Stimulated activated naive CD8-positive, alpha-beta T cell treated with anti-CD3 and anti-CD28 coated beads, Interleukin-15, amount 100 ng/mL, for 72 hours (primary cell): Measurements from ENCODE around the gene OBSCN.

Experiments used
- ATAC-seq: fragments of 150-1000 bp; cut with Tn5 transposase; 2 replicates; pipeline ENCODE4 v1.10.0; 2021; ENCODE audit warnings: mild to moderate bottlenecking, moderate library complexity
- DNase-seq, 2 donors: peaks; one replicate each; pipeline ENCODE4 v3.0.0; 2021 to 2022
- H3K27ac Mint-ChIP-seq, 2 donors: one replicate each; pipeline ENCODE4 v1.8.0; 2022; ENCODE audit warnings: mild to moderate bottlenecking in 2 of 2, mixed read lengths in 2 of 2, moderate library complexity in 2 of 2
- H3K27me3 Mint-ChIP-seq: one replicate; pipeline ENCODE4 v1.8.0; 2022; ENCODE audit warnings: mixed read lengths
- H3K4me1 Mint-ChIP-seq: one replicate; pipeline ENCODE4 v1.8.0; 2022; ENCODE audit warnings: mild to moderate bottlenecking, mixed read lengths
- H3K4me3 Mint-ChIP-seq, 2 donors: one replicate each; pipeline ENCODE4 v1.8.0; 2022; ENCODE audit warnings: mild to moderate bottlenecking in 2 of 2, mixed read lengths in 2 of 2, moderate library complexity in 1 of 2
- H3K9me3 Mint-ChIP-seq, 2 donors: one replicate each; pipeline ENCODE4 v1.8.0; 2022; ENCODE audit warnings: mixed read lengths in 2 of 2

Gene OBSCN

DNA sequence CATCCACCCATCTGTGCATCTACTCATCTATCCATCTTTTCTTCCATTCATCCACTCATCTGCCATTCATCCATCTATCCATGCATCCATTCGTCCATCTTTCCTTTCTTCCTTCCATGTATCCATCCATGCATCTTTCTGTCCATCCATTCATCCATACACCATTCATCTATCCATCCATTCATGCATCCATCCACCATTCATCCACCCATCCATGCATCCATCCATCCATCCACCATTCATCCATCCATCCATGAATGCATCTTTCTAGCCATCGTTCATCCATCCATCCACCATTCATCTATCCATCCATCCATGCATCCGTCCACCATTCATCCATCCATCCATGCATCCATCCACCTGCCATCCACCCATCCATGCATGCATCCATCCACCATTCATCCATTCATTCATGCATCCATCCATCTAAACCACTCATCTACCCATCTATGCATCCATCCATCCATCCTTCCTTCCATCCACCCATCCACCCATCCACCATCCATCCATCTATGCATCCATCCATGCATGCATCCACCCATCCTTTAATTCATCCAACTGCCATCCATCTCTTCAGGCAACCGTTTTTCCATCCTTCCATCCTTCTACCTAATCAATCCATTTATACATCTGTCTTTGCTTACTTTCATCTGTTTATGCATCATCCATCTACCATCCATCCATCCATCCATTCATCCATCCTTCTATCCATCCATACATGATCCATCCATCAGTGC is 111.7 kb downstream of the OBSCN start:
- H3K4me1 Mint-ChIP-seq, result no peaks in the 10 kb centered on the region

DNA sequence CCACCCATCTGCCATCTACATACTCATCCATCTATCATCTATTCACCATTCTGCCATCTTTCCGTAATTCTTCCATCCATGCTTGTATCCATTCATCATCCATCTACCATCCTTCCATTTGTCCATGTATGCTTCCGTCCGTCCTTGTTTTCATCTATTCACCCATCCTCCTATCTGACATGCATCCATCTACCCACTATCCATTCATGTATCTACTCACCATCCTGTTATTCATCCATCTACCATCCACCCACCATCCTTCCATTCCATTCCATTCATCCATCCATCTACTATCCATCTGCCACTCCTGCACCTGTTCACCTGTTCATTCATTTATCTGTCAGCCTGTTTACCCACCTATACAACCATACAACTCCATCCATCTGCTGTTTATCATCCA is 112.5 kb downstream of the OBSCN start:
- no peaks in the 10 kb centered on the region for H3K9me3 Mint-ChIP-seq
- no peaks in the 10 kb centered on the region for H3K27me3 Mint-ChIP-seq
- ATAC-seq (no peak), DNase-seq (no peak)
- no peak overlapping the region for H3K27ac Mint-ChIP-seq
- no peak overlapping the region for H3K4me3 Mint-ChIP-seq
- no peaks in the 10 kb centered on the region for H3K4me1 Mint-ChIP-seq

More for the DNA sequence above, 111.7 kb downstream of the OBSCN start:
- no peak overlapping the region for H3K4me3 Mint-ChIP-seq
- ATAC-seq (no peak), DNase-seq (no peak)
- no peaks in the 10 kb centered on the region for H3K9me3 Mint-ChIP-seq
- H3K27ac Mint-ChIP-seq, result no peak overlapping the region
- no peaks in the 10 kb centered on the region for H3K27me3 Mint-ChIP-seq

DNA sequence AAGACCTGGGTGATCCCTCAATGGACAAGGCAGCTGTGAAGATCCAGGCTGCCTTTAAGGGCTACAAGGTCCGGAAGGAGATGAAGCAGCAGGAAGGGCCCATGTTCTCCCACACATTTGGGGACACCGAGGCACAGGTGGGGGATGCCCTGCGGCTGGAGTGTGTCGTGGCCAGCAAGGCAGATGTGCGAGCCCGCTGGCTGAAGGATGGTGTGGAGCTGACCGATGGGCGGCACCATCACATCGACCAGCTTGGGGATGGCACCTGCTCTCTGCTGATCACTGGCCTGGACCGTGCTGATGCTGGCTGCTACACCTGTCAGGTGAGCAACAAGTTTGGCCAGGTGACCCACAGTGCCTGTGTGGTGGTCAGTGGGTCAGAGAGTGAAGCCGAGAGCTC is 113.6 kb downstream of the OBSCN start:
- DNase-seq (no peak), ATAC-seq (no peak)
- Mint-ChIP-seq H3K4me3 (no peak overlapping the region), H3K27ac (no peak overlapping the region), H3K27me3 (no peaks in the 10 kb centered on the region), H3K9me3 (no peaks in the 10 kb centered on the region), H3K4me1 (no peaks in the 10 kb centered on the region)

DNA sequence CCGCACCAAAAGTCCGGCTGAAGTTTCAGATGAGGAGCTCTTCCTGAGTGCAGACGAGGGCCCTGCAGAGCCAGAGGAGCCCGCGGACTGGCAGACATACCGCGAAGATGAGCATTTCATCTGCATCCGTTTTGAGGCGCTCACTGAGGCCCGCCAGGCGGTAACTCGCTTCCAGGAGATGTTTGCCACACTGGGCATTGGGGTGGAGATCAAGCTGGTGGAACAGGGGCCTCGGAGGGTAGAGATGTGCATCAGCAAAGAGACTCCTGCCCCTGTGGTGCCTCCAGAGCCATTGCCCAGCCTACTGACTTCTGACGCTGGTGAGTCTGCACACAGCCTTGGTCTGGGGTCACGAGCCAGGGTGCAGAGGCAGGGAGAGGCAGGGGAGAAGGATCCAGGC is 114.1 kb downstream of the OBSCN start:
- no peak overlapping the region for H3K4me3 Mint-ChIP-seq
- H3K27ac Mint-ChIP-seq, result no peak overlapping the region
- H3K4me1 Mint-ChIP-seq, result no peaks in the 10 kb centered on the region
- ATAC-seq, result no peak
- no peaks in the 10 kb centered on the region for H3K9me3 Mint-ChIP-seq
- no peak for DNase-seq
- H3K27me3 Mint-ChIP-seq, result no peaks in the 10 kb centered on the region

DNA sequence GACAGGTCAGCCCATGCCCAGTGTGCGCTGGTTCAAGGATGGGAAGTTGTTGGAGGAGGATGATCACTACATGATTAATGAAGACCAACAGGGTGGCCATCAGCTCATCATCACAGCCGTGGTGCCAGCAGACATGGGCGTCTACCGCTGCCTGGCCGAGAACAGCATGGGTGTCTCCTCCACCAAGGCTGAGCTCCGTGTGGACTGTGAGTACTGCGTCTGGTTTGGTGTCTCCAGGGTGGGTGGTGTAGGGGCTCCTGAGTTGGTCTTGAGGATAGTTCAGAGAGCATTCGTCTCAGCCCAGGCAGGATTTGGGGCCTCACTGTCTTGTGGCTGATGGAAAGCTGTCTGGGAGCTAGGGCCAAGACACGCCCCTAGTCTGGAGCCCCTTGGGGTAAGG is 115.6 kb downstream of the OBSCN start:
- H3K4me1 Mint-ChIP-seq, result no peaks in the 10 kb centered on the region
- no peak overlapping the region for H3K27ac Mint-ChIP-seq
- ATAC-seq, result no peak
- DNase-seq, result no peak
- H3K4me3 Mint-ChIP-seq, result no peak overlapping the region
- H3K9me3 Mint-ChIP-seq, result no peaks in the 10 kb centered on the region
- no peaks in the 10 kb centered on the region for H3K27me3 Mint-ChIP-seq

DNA sequence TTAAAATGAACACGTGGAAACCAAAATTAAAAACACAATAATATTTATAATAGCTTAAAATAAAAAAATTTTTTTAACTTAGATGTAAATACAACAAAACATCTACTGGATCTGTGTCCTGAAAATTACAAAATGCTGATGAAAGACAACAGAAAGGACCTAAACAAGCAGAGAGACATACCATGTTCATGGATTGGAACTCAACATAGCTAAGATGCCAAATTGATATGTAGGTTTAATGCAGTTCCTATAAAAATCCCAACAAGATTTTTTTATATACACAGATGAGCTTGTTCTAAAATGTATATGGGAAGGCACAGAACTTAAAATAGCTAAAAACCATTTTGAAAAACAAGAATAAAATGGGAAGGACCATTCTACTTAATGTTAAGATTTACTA is 117.4 kb downstream of the OBSCN start:
- ATAC-seq, result no peak
- no peak overlapping the region for H3K27ac Mint-ChIP-seq
- no peaks in the 10 kb centered on the region for H3K9me3 Mint-ChIP-seq
- no peaks in the 10 kb centered on the region for H3K4me1 Mint-ChIP-seq
- DNase-seq, result no peak
- H3K27me3 Mint-ChIP-seq, result no peaks in the 10 kb centered on the region
- no peak overlapping the region for H3K4me3 Mint-ChIP-seq

DNA sequence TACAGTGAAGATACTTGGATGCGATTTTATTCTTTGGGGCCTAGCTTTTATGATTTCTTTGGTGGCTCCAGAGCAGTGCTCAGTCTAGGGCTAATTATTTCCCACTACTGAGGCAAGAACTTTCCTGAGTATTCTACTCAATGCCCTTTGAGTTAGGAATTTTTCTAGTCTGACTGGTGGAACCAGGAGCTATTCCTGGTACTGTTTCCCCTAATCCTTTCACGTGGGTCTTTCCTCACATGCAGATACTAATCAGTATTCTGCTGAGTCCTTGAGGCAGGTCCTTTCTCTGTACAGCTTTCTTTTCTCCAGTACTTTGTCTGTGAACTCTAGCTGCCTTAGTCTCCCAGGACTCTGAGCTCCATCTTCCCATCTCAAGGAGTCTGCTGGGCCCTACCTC is 122.0 kb downstream of the OBSCN start:
- Mint-ChIP-seq H3K27ac (no peak overlapping the region), H3K27me3 (no peaks in the 10 kb centered on the region), H3K4me1 (no peaks in the 10 kb centered on the region), H3K9me3 (no peaks in the 10 kb centered on the region), H3K4me3 (no peak overlapping the region)
- DNase-seq (no peak), ATAC-seq (no peak)

DNA sequence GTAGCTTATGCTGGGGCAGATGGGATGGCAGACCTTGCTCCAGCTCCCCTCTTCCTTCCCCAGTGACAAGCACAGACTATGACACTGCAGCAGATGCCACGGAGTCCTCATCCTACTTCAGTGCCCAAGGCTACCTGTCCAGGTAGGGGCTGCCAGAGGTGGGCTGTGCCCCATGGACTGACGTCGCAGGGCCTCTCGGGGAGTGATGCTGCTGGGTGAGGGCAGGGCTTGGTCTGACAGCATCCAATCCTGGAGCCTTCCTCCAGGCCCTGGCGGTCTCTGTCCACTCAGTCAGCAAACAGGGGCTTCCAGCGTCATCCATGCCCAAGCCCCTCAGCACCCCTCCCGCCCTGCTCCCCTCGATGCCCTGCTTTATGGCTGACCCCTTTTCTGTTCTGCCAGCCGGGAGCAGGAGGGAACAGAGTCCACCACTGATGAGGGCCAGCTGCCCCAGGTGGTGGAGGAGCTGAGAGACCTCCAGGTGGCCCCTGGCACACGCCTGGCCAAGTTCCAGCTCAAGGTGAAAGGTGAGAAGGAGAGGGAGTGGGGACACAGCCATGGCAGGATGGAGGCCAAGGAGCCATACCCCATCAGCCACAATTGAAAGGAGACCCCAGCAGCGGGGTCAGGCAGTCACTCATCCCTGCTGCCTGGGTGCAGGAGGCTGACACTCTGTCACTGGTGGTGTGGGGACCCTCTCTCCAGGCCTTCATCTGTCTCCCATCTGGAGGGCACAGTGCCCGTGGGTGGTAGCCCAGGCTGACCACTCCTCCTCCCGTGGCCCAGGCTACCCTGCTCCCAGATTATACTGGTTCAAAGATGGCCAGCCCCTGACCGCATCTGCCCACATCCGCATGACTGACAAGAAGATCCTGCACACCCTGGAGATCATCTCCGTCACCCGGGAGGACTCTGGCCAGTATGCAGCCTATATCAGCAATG is 125.2 kb downstream of the OBSCN start:
- H3K27me3 Mint-ChIP-seq, result no peaks in the 10 kb centered on the region
- H3K4me3 Mint-ChIP-seq, result no peak overlapping the region
- no peaks in the 10 kb centered on the region for H3K9me3 Mint-ChIP-seq
- H3K27ac Mint-ChIP-seq, result peak overlapping the region in 1 of 2 donors; percentile 42
- peak in 1 of 2 donors; percentile 6 for DNase-seq
- no peaks in the 10 kb centered on the region for H3K4me1 Mint-ChIP-seq
- no peak for ATAC-seq

DNA sequence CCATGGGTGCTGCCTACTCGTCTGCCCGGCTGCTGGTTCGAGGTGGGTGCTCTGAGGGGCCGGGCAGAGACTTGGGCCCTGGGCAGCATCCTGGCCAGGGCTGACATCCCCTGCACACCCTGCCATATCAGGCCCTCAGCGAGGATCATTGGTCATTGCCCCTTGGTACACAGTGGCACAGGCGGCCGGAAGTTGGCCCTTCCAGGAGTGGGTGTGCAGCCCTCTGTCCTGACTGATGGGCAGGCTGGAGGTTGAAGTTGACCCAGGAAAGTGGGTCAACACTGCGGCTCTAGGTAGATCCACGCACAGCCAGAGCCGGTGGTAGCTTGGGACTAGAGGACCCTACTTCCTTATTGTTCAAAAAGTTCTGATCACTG is 125.9 kb downstream of the OBSCN start:
- Mint-ChIP-seq H3K4me1 (no peaks in the 10 kb centered on the region), H3K9me3 (no peaks in the 10 kb centered on the region), H3K4me3 (no peak overlapping the region), H3K27me3 (no peaks in the 10 kb centered on the region), H3K27ac (no peak overlapping the region)
- no peak for ATAC-seq
- no peak for DNase-seq

DNA sequence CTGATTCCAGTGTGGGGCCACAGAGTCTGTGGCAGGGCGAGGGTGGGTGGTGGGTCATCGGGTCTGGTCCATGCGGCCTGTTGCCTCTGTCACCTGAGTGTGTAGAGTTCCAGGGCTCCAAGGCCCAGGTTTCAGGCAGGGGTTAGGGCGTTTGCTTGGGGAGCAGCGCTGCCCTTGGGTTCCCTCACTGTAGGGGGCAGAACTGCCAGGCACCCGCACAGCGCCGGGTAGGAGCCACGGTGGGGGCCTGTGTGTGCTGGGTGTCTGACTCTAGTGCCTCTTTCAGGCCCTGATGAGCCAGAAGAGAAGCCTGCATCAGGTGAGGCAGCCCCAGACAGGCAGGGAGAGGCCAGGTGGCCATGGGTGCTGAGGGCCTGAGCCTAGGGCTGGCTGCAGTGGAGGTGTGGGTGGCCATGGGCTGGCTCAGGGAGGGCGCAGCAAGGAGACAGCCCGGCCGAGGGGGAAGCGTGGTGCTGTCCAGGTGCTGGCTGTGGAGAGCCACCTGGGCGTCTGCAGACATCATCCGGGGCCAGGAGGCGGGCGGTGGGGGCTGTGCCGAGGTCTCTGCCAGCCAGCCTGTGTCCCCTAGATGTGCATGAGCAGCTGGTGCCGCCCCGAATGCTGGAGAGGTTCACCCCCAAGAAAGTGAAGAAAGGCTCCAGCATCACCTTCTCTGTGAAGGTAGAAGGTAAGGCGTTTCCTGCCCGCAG is 126.5 kb downstream of the OBSCN start:
- no peaks in the 10 kb centered on the region for H3K4me1 Mint-ChIP-seq
- no peaks in the 10 kb centered on the region for H3K9me3 Mint-ChIP-seq
- no peak overlapping the region for H3K27ac Mint-ChIP-seq
- no peak for ATAC-seq
- no peaks in the 10 kb centered on the region for H3K27me3 Mint-ChIP-seq
- no peak overlapping the region for H3K4me3 Mint-ChIP-seq
- DNase-seq, result no peak

DNA sequence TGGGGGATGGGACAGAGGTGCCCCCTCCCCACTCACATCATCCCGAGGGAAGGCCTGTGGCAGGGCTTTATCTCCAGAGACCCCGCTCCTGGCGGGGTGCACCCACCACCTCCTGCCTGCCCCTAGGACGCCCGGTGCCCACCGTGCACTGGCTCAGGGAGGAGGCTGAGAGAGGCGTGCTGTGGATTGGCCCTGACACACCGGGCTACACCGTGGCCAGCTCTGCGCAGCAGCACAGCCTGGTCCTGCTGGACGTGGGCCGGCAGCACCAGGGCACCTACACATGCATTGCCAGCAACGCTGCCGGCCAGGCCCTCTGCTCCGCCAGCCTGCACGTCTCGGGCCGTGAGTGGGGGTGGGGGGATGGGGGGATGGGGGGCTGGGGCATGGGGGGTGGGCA is 127.1 kb downstream of the OBSCN start:
- Mint-ChIP-seq H3K4me3 (no peak overlapping the region), H3K27ac (no peak overlapping the region), H3K9me3 (no peaks in the 10 kb centered on the region), H3K27me3 (no peaks in the 10 kb centered on the region), H3K4me1 (peaks cover 4% of the 10 kb centered on the region)
- ATAC-seq (no peak), DNase-seq (no peak)

DNA sequence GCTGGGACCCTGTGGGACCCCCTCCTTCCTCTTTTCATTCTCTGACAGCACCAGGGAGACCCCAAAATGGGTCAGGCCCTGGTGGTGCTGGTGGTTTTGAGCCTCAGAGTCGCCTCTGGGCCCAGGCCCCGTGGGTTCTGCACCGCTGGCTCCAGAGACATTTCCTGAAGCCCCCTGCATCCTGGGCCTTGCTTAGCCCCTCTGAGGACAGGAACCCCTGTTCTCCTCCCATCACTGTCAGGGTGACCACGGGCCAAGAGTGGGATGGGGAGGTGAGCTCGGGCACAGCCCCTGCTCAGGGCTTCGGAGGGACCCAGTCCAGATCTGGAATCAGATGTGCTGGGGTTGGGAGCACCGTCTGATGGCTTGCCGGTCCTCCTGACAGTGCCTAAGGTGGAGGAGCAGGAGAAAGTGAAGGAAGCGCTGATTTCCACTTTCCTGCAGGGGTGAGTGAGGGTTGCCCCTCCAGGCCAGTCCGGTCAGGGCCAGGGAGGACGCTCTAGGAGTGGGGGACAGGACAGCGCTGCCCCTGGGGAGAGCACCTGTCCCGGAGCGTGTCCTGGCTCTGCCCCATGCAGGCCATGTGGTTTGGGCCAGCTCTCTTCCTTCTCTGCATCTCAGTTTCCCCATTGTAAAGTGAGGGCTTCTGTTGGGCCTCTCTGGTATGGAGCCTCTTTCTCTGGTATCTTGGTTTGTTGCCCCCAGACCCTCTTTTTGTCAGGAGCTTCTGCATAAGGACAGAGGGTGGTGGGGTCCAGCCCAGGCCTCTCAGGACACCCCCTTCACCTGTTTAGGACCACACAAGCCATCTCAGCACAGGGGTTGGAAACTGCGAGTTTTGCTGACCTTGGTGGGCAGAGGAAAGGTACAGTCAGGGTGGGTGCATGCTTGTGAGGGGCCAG is 127.8 kb downstream of the OBSCN start:
- DNase-seq, result no peak
- no peak for ATAC-seq
- Mint-ChIP-seq H3K27ac (peak overlapping the region in 1 of 2 donors; percentile 42), H3K9me3 (no peaks in the 10 kb centered on the region), H3K27me3 (no peaks in the 10 kb centered on the region), H3K4me1 (peaks cover 5% of the 10 kb centered on the region), H3K4me3 (no peak overlapping the region)

DNA sequence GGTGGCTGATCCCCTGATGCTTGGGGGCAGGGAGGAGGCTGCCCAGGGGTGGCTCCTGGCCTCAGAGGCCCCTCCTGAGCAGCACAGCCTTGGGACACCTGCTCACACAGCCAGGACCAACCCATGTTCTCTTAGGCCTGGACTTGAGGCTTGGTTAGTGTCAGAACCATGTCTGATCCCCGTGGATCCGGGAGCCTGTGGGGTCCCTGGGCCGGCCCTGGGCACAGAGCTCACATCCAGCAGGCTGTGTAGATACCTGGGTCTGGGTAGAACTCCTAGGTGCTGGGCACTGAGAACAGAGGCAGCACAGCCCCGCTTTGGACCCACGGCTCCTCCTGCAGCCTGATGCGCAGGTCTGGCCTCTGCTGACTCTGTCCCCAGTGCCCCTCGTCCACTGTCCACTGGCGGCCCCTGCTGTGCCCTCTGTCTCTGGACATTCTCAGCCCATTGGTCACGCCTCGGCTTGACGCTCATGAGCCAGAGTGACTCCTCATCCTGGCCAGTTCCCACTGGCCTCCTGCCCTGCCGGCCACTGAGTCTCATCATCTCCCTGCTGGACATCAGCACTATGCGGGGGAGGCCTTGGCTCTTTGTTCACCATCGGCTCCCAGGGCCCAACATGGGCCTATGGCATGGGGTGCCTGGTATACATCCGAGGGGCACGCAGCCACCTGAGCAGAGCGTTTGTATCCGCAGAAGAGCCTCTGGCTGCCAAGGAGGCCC is 128.6 kb downstream of the OBSCN start:
- H3K4me3 Mint-ChIP-seq, result no peak overlapping the region
- peaks cover 5% of the 10 kb centered on the region for H3K4me1 Mint-ChIP-seq
- ATAC-seq (no peak), DNase-seq (no peak)
- no peaks in the 10 kb centered on the region for H3K9me3 Mint-ChIP-seq
- H3K27ac Mint-ChIP-seq, result no peak overlapping the region
- no peaks in the 10 kb centered on the region for H3K27me3 Mint-ChIP-seq

DNA sequence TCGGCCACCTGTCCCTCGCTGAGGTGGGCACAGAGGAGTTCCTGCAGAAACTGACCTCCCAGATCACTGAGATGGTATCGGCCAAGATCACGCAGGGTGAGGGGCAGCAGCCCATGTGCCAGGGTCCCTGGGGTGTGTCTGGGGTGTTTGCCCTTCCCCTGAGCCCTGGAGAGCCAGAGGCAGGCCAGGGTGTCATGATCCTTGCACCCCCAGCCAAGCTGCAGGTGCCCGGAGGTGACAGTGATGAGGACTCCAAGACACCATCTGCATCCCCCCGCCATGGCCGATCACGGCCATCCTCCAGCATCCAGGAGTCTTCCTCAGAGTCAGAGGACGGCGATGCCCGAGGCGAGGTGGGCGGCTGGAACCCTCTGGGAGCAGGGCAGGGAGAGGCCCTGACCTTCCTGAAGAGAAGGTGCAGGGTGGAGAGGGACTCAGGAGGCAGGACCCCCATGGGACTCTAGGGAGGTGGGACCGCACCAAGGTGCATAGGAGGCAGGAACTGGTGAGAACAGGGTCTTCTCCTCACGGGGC is 129.3 kb downstream of the OBSCN start:
- no peak for DNase-seq
- Mint-ChIP-seq H3K9me3 (no peaks in the 10 kb centered on the region), H3K27me3 (no peaks in the 10 kb centered on the region), H3K4me1 (peaks cover 5% of the 10 kb centered on the region), H3K27ac (no peak overlapping the region), H3K4me3 (no peak overlapping the region)
- no peak for ATAC-seq
